GM12874 (cell line): ENCODE measurements around the gene LRRC71.

Experiments used
- CTCF ChIP-seq: IDR thresholded peaks from 2 replicates; pipeline ENCODE4 v1.5.1; 2011; ENCODE audit warnings: low read depth, mild to moderate bottlenecking, control low read depth, low read length, moderate library complexity; ENCODE audit not compliant: insufficient read depth

The LRRC71 gene

GRCh38 chr1:156953571-156953970 lies 33.1 kb downstream of the LRRC71 start:
- TF ChIP-seq CTCF = no peak

GRCh38 chr1:156956333-156956732 lies 35.9 kb downstream of the LRRC71 start:
- TF ChIP-seq CTCF = no peak

- TF ChIP-seq CTCF = no peak
Measured at GRCh38 chr1:156957634-156958033, 37.2 kb downstream of the LRRC71 start.

- no peak for TF ChIP-seq CTCF
Measured at GRCh38 chr1:156958247-156958714, 37.8 kb downstream of the LRRC71 start.

GRCh38 chr1:156959414-156959813 lies 39.0 kb downstream of the LRRC71 start:
- TF ChIP-seq CTCF = no peak

GRCh38 chr1:156959925-156960324 lies 39.5 kb downstream of the LRRC71 start:
- no peak for TF ChIP-seq CTCF

GRCh38 chr1:156961709-156962108 lies 41.3 kb downstream of the LRRC71 start:
- TF ChIP-seq CTCF = peak; percentile 56

GRCh38 chr1:156963621-156964020 lies 43.2 kb downstream of the LRRC71 start:
- no peak for TF ChIP-seq CTCF
